Right renal cortex interstitium (tissue), 3 donors: ENCODE results near the gene KRTAP12-2. TPM values are rescaled to one million over a fixed set of nuclear protein-coding genes. Genes with fewer than 3 reads are reported as not detected.
"Not testable (repeated sequence)": the region's sequence is repeated elsewhere in the genome, so short reads cannot be mapped to it uniquely, and the experiment has no call there.

Experiments used
- DNase-seq, 3 donors: peaks; one replicate each; pipeline ENCODE4 v3.0.0-alpha.2; 2013; ENCODE audit warnings: low read depth in 3 of 3, low spot score in 2 of 3
- polyA plus RNA-seq, 3 donors: library from polyadenylated mRNA; unstranded; fragments of 120-200 nt; gene quantifications; one replicate each; pipeline ENCODE4 v1.2.1, GENCODE V29; 2013; ENCODE audit not compliant: insufficient read length in 3 of 3

KRTAP12-2 gene
- polyA plus RNA-seq, 3 donors: not detected

GRCh38 chr21:44686000-44686781, 19.5 kb upstream of the KRTAP12-2 start:
- no peak for DNase-seq

- DNase-seq: not testable (repeated sequence)
These were observed 18.3 kb upstream of the KRTAP12-2 start for GRCh38 chr21:44685050-44685449.

GRCh38 chr21:44684483-44684882, 17.8 kb upstream of the KRTAP12-2 start:
- DNase-seq: no peak

GRCh38 chr21:44684077-44684476, 17.4 kb upstream of the KRTAP12-2 start:
- DNase-seq: no peak

- DNase-seq: no peak
These were observed 15.9 kb upstream of the KRTAP12-2 start for GRCh38 chr21:44682580-44683151.

- DNase-seq: no peak
These were observed 15.3 kb upstream of the KRTAP12-2 start, which contains the start of gene KRTAP12-1 for GRCh38 chr21:44681861-44682579. Gene KRTAP12-1, minus strand, starts transcription at chr21:44682163. Its CDS starts 40 bp downstream, at chr21:44682123.

GRCh38 chr21:44681152-44681551, 14.4 kb upstream of the KRTAP12-2 start:
- DNase-seq: no peak

GRCh38 chr21:44677881-44678280, 11.2 kb upstream of the KRTAP12-2 start:
- no peak for DNase-seq

- no peak for DNase-seq
These were observed 5.2 kb upstream of the KRTAP12-2 start for GRCh38 chr21:44671911-44672310.

- DNase-seq: no peak
These were observed 4.1 kb upstream of the KRTAP12-2 start for GRCh38 chr21:44670642-44671432.

- DNase-seq: no peak
These were observed 885 bp upstream of the KRTAP12-2 start for GRCh38 chr21:44667612-44668011.

GRCh38 chr21:44664691-44665090, 2.0 kb downstream of the KRTAP12-2 start:
- no peak for DNase-seq

- not testable (repeated sequence) for DNase-seq
These were observed 5.2 kb downstream of the KRTAP12-2 start for GRCh38 chr21:44661567-44661966.

- no peak for DNase-seq
These were observed 7.7 kb downstream of the KRTAP12-2 start for GRCh38 chr21:44658913-44659595.

GRCh38 chr21:44658541-44658910, 8.2 kb downstream of the KRTAP12-2 start:
- DNase-seq: no peak

- DNase-seq: no peak
These were observed 8.8 kb downstream of the KRTAP12-2 start, which contains the start of gene KRTAP12-3 for GRCh38 chr21:44657635-44658540. Gene KRTAP12-3, plus strand, starts transcription at chr21:44657932. Its CDS starts 48 bp downstream, at chr21:44657980.

- no peak for DNase-seq
These were observed 9.9 kb downstream of the KRTAP12-2 start for GRCh38 chr21:44656868-44657267.

- no peak for DNase-seq
These were observed 12.1 kb downstream of the KRTAP12-2 start, which contains the start of gene KRTAP12-4 for GRCh38 chr21:44654576-44655175. Gene KRTAP12-4, minus strand, starts transcription at chr21:44654659. Its CDS starts 45 bp downstream, at chr21:44654614.
